PFSK-1 (cell line): ENCODE results near the gene RHCG.

Experiments used
- POLR2AphosphoS5 ChIP-seq: IDR thresholded peaks from 2 replicates; pipeline ENCODE4 v1.6.1; 2012; ENCODE audit warnings: low read depth, mild to moderate bottlenecking, control low read depth, low read length, moderate library complexity
- TF ChIP-seq, protein P1 (sequence below), 2 experiments: IDR thresholded peaks; 2 replicates each; pipeline versions ENCODE4 v1.6.1 to v1.8.0; 2011 to 2012; ENCODE audit warnings: low read depth in 2 of 2, low read length in 2 of 2, control low read depth in 1 of 2, inconsistent platforms in 1 of 2, mild to moderate bottlenecking in 1 of 2, moderate library complexity in 1 of 2; ENCODE audit not compliant: insufficient read depth in 1 of 2

DNA sequence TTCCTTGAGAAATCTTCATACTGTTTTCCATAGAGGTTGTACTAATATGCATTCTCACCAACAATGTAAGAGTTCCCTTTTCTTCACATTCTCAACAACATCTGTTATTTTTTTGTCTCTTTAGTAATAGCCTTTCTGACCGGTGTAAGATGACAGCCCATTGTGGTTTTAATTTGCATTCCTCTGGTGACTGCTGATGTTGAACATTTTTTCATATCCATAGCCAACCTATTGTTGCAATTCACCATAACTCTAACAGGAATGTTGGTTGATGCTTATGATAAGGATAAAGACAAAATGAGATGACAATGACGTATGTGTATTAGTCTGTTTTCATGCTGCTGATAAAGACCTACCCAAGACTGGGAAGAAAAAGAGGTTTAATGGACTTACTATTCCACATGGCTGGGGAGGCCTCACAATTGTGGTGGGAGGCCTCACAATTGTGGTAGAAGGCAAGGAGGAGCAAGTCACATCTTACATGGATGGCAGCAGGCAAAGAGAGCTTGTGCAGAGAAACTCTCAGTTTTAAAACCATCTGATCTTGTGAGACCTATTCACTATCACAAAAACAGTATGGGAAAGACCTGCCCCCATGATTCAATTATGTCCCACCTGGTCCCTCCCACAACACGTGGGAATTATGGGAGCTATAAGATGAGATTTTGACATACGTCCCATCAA, 37.6 kb upstream of the RHCG start:
- TF ChIP-seq, protein P1, sequence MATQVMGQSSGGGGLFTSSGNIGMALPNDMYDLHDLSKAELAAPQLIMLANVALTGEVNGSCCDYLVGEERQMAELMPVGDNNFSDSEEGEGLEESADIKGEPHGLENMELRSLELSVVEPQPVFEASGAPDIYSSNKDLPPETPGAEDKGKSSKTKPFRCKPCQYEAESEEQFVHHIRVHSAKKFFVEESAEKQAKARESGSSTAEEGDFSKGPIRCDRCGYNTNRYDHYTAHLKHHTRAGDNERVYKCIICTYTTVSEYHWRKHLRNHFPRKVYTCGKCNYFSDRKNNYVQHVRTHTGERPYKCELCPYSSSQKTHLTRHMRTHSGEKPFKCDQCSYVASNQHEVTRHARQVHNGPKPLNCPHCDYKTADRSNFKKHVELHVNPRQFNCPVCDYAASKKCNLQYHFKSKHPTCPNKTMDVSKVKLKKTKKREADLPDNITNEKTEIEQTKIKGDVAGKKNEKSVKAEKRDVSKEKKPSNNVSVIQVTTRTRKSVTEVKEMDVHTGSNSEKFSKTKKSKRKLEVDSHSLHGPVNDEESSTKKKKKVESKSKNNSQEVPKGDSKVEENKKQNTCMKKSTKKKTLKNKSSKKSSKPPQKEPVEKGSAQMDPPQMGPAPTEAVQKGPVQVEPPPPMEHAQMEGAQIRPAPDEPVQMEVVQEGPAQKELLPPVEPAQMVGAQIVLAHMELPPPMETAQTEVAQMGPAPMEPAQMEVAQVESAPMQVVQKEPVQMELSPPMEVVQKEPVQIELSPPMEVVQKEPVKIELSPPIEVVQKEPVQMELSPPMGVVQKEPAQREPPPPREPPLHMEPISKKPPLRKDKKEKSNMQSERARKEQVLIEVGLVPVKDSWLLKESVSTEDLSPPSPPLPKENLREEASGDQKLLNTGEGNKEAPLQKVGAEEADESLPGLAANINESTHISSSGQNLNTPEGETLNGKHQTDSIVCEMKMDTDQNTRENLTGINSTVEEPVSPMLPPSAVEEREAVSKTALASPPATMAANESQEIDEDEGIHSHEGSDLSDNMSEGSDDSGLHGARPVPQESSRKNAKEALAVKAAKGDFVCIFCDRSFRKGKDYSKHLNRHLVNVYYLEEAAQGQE (IDR thresholded peaks at IDR 0.05; ENCODE audit: insufficient read depth in 1 of 2, low read depth in 2 of 2, low read length in 2 of 2): no peak
- TF ChIP-seq POLR2AphosphoS5: no peak
